HL-60/S4 treated with phorbol 12-myristate 13-acetate at 8.2 ng/mL for 4 days and 3 days (cell line): Measurements from ENCODE around the gene KRT71.

Source experiments
- in situ Hi-C: fragments of 300-500 bp; cut with MboI; formaldehyde crosslinking; loops from 2 replicates; pipeline ENCODE4 v1.15.0; 2022; ENCODE audit warnings: low sequenced_read_pairs

Gene KRT71

GRCh38 chr12:52541709-52542108 is 11.2 kb downstream of the KRT71 start:
- in situ Hi-C loops, result no loop called here

- in situ Hi-C loops, result no loop called here
These were observed 12.4 kb downstream of the KRT71 start for GRCh38 chr12:52540531-52540930.

DNA sequence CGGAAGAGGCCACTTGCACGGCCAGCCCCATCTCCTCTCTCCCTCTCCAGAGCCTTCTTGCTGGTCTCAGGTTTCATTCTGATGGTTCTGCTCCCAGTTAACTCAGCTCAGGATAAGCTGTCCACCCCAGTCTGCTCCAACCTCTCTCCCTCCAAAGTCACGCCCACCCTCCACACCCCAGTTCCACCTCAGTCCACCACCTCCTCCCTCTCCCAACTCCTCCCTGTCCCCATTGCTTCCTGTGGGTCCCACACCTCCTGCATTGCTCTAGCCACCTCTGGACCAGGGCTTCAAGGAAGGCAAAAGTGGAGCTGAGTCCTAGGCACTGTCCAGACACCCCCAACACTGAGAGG is 13.1 kb downstream of the KRT71 start:
- in situ Hi-C loops, result no loop called here

DNA sequence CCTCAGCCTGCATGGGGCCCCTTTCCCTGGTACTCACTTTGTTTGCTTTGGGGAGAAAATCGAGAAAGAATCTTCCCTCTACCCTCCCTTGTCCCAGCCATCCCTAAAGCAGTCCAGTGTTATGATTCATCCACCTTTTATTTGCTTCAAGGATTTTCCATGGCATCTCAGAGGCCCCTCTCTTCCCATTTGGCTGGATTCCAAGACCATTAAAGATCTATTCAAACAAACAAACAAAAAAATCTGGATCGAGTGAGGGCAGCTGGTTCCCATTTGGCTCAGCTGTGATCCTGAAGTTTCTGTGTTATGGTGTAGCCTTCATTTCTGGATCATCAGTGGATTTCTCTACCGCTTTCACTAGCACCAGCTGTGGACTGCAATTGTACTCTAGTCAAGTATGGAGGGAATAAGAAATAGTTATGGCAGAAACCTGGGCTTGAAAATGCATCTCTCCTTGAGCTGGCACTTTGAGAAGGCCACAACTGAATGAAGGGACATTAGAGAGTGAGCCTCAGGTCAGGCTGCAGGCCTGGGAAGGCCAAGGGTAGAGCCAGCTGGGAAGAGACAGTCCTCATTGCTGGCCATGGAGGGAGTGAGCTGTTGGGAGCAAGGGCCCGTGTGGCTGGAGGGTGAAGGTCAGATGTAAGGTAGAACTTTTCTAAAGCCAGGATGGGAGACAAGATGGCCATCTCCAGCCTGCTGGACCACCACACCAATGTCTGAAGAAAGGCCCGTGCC is 13.7 kb downstream of the KRT71 start:
- in situ Hi-C loops, result no loop called here

DNA sequence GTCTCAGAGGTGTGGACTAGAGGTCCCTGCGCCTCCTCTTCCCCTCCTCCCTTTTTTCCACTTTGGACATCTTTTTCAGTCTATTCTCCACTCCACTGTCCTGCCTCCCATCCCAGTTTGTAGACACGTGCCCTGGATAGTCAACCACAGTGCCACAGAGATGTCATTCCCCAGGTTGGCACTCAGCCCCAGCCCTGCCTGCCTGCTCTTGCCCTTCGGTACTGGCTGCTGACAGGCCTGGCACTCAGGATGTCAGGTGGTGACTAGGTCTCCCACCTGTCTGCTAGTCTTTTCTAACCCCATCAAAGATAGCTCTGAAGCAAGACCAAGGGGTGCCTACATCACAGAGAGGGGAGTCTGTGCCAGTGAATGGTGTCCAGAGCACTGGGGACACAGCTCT is 15.8 kb downstream of the KRT71 start:
- in situ Hi-C loops, result no loop called here

DNA sequence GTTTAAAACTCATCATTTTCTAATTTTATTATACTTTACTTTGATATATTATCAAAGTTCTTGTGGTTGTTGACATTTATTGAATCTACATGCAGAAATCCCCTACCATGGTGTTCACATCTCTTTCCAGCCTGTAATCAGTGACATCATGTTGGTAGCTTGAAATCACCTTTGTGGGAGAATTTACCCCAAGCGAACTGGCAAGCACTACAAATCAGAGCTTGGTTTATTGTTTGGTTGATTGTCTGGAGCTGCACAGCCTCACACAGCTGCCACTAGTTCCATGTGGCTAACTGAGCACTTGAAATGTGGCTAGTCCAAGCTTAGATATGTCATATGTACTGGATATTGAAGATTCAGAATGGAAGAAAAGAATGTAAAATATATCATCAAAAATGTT is 17.4 kb downstream of the KRT71 start:
- in situ Hi-C loops, result no loop called here

DNA sequence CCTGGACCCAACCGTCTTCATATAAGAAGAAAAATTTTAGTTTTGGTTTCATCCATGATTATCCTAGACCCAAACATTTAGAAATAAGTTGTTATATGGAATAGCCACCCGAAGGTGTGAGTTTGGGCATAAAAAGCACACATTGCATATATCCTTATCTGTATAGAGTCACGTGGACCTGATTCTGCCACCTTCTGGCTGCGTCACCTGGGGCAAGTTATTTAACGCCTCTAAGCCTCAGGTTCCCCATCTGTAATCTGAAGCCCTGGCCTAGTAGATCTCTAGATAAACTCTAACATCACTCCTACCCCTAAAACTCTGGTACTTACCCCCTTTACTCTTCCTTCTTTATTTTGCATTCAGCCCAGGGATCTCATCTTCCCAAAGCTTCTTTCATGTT is 18.5 kb downstream of the KRT71 start:
- in situ Hi-C loops, result no loop called here

DNA sequence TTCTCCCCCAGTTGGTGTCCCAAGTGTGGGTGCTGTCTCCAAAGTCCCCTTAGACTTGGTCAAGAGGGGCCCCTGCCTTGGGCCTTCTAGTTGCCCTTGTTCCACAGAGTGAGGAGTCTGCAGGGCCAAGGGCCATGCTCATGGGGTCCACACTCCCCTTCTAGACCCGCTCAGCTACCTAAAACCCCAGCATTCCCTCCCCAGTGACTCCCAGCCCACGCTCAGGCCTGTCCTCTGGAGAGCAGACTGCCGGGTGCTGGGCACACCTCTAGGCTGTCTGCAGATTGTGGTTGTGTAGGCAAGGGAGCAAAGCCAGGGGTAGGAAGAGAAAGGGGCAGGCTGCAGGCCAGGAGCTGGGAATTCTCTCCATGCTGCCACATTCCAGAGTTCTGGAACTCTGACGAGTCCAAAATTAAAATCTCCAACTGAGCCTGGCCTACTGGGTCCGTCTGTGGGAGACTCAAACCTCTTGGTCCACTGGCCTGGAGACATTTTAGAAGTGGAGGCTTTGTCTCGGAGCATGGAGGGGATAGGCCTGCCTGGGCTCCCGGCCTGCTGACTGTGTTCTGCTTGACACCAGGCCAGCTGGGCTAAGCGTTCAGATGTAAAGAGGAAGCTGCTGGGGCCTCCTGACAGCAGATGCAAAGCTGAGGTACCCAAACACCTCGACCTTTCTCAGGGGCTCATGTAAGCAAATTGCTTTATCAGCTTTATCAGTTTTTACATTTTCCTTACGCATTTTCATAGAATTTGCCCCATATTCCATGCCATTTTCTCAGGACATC is 19.1 kb downstream of the KRT71 start:
- in situ Hi-C loops, result no loop called here

DNA sequence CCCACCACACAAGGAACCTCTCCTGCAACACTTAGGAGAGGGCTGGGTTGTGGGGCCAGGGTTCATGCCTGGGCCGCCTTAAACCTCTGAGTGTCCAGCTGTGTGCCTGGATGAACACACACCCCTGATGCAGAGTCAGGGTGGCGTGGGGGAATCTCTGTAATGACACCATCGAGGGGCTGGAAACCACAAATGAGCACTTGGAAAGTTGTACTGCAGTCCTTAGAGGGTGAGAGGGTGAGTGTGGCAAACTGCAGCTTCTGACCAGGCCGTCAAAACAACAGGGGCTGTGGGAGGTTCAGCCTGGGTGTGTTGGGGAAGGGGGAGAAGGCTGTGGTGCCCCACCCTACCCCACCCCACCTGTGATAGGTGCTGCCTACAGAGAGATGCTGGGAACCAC is 20.3 kb downstream of the KRT71 start:
- in situ Hi-C loops, result no loop called here

DNA sequence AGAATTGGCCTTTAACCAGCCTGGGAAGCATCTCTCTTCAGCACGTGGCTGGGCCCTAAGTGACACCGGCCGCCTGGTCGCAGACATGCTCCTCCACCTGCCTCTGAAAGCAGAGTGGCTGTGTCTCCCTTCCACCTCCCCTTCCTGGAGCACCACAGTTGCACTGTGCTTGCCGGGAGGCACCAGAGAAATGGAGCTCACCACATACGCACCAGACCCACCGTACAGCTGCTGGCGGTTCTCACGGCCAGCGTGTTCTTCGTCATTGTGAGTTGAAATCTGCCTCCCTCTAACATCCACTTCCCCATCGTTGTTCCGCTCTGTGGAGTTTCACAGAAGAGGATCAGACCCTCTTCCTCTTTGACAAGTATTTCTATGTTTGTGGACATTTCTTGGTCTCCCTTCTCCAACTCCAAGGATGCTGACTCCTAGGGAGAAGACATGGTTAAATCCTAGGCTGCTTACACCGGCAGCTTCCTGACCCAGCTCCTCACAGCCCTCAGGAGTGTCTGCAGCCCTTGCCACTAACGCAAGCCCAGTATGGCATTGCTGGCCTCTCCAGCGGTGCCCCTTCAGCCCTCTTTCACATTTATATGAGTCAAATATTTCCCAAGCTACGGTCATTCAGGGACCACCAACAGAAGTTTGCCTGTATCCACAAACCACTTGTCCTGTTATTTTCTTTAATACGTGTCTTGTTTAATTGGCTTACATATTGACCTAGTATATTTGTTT is 21.2 kb downstream of the KRT71 start:
- in situ Hi-C loops, result no loop called here

- in situ Hi-C loops, result no loop called here
These were observed 22.0 kb downstream of the KRT71 start for GRCh38 chr12:52530905-52531304.

DNA sequence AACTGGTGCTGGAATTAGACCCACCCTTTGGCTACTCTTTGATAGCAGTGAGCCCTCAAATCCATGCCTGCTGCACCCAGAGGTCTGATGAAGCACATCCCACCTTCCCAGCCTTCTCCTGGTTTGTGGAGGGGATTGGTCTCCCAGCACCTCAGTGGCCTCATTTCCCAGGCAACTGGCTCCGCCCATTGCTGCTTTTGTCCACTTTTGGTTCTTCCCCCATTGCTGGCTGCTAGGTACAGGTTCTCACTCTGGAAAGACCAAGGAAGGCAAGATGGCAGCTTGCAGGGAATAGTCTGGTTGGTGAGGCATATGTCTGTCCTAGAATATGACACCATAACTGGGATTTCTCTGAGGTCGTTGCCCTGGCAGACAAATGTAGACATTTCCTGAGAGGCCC is 22.6 kb downstream of the KRT71 start:
- in situ Hi-C loops, result no loop called here

GRCh38 chr12:52529846-52530245 is 23.1 kb downstream of the KRT71 start:
- in situ Hi-C loops, result no loop called here

GRCh38 chr12:52529417-52529816 is 23.5 kb downstream of the KRT71 start:
- in situ Hi-C loops, result no loop called here

DNA sequence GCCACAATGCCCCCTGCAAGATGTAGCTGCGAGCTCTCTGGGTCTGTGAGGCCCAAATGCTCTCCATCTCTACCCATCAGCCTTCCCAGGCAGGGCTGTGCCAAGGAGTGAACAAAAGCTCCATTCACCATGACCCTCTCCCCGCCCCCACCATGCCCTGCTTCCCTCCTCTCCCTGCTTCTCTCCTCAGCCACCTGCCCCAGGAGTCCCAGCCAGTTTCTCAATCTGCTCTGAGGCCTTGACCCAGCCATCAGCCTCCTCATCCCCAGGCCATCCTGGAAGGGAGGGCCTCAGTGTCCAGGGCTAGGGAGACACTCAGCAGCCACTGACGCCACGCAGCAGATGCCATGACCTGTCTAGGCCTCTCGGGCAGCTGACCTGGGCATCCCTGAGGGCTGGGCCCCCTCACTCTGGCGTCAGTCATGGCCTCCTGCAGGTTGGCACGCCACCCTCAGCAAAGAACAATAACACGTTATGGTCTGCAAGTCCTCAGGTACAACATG is 24.3 kb downstream of the KRT71 start:
- in situ Hi-C loops, result no loop called here

- in situ Hi-C loops, result no loop called here
These were observed 25.7 kb downstream of the KRT71 start for GRCh38 chr12:52527121-52527800.

DNA sequence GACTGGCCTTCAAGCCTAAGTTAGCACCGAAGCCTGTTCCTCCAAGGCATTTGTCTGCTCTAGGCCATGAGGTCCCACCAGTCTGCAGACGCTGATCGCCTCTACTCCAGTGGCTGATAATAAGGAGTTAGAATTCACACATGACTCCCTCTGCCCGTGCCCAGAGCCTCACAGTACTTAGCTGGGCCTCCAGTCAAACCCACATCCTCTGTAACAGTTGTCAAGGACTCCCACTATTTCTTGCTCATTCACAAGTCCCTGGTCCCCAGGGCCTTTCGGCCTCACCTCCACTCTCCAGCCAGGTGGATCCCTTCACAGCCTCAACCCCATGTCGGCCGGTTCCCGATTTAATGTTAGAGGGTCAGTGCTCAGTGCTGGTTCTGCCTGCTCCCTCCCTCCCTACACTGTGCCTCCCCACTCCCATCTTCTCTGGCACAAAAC is 26.4 kb downstream of the KRT71 start:
- in situ Hi-C loops, result no loop called here

GRCh38 chr12:52525661-52526499 is 27.1 kb downstream of the KRT71 start:
- in situ Hi-C loops, result no loop called here

DNA sequence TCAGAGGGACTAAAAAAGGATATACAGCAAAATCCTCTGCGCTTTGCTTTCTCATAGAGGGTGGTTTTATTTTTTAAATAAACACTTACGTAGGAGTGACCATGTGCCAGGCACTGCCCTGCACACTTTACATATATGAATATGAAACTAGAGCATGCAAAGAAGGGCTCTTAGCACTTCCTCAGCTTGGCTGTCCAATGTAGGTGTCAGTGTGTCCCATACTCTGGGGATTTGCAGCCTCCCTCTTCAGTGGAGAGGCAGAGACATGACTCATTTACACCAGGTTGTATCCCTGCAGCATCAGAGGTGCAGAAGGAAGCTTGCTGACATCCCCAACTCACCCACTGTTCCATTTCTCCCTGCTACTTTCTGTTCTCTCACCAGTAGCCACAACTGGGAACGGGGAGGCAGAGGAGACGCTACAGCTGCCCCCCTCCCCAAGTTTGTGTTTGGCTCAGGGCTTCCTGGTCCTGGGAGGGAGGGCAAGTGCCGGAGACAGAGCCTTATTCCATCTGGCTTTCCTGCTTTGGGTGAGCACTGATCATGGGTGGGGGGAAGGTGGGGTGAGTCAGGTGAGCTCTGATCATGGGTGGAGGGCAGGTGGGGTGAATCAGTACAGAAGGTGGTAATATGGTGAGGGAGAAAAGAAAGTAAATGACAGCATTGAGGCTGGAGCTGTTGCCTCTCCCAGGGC is 27.9 kb downstream of the KRT71 start:
- in situ Hi-C loops, result no loop called here
